HG03520 (cell line): ENCODE measurements around the gene ARID3A.
A peak's percentile ranks its signal among the peaks of the same experiment; 100 is the strongest.

ENCODE experiments used
- ATAC-seq: cut with Tn5 transposase; IDR thresholded peaks from one replicate; pipeline ENCODE4 v1.9.1; 2021; ENCODE audit warnings: mild to moderate bottlenecking, moderate library complexity; ENCODE audit not compliant: unreplicated experiment

ARID3A gene

GRCh38 chr19:960601-960938, 34.7 kb downstream of the ARID3A start:
- ATAC-seq, result no peak

DNA sequence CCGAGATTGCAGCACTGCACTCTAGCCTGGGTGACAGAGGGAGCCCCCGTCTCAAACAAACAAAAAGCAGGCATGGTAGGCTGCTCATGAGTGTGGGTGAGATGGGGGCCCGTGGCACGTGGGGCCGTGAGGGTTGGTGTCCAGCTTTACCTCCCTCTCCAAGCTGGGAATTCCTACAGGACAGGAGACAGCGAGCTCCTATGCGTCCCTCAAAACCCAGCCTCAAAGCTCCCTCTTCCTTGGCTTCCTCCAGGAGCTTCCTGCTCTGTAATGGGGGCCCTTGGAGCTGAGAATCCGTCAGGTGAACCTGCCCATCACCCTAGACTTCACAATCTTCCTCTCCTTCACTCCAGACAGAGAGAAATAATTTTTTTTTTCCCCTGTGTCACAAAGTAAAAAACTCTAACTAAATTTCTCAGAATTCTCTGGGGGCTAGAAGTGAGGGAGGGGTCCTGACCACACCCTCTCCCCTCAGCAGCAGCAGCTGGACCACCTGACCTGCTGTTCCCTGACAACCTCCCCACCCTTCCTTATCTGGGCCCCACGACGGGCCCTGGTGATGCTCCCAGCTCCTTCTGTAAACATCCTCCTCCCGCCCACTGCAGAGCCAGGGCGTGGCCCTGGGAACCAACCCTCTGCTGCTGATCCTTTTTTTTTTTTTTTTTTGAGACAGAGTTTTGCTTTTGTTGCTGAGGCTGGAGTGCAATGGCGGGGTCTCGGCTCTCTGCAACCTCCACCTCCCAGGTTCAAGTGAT, 36.2 kb downstream of the ARID3A start:
- no peak for ATAC-seq

DNA sequence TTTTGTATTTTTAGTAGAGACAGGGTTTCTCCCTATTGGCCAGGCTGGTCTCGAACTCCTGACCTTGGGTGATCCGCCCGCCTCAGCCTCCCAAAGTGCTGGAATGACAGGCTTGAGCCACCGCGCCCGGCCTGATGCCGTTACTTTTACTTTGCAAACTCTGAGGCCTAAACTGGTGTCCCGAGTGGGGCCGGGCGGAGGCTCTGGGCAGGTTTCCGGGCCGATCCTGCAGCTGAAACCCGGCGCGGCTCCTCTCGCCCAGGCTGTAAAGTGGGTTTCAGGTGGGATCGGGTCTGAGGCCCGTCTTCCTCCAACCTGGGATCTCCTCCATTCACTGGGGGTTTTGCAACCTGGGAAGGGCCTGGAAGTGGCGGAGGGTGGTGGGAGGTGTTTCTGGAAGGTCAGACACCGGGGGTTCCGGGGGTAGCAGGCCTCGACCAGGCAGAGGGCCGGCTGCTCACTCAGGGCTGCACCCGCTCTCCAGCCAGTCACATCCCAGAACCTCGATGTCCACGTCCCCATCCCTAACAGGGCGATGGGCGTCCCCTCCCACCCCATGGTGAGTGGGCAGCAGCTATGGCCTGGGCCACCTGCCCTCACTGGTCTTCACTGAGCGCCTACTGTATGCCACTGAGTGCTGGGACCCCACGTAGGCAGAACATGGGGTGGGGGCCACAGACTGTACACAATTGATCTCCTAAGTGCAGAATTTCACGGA, 37.0 kb downstream of the ARID3A start:
- ATAC-seq, result no peak

DNA sequence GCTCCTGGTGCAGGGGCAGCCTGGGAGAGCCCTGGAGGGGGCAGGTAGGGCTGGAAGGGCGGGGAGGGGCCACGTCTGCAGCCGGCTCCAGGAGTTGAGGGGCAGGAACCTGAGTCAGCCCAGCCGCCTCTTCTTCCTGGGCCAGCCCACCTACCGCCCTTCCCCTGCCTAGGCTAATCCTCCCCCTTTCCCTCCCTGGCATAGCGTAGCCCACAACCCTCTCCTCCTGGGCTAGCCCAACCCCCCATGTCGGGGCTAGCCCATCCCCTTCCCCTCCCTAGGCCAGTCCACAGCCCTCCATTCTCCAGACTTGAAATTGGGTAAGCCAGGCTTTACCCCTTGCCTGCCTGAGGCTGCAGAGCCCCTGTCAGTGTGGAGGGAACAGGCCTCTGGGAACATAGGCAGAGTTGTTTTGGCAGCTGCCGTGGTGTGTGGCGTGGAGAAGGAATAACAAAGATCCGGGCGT, 37.7 kb downstream of the ARID3A start:
- ATAC-seq, result no peak

DNA sequence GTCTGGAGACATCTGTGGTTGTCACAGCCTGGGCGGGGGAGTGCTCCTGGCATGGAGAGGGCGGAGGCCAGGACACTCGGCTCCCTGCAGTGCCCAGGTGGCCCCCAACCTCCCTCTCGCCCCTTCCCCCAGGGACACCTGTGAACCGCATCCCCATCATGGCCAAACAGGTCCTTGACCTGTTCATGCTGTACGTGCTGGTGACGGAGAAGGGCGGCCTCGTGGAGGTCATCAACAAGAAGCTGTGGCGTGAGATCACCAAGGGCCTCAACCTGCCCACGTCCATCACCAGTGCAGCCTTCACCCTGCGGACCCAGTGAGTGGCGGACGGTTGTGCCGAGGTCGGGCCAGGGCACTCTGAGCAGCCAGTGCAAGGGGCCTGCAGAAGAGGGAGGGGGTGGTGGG, 38.3 kb downstream of the ARID3A start:
- no peak for ATAC-seq

DNA sequence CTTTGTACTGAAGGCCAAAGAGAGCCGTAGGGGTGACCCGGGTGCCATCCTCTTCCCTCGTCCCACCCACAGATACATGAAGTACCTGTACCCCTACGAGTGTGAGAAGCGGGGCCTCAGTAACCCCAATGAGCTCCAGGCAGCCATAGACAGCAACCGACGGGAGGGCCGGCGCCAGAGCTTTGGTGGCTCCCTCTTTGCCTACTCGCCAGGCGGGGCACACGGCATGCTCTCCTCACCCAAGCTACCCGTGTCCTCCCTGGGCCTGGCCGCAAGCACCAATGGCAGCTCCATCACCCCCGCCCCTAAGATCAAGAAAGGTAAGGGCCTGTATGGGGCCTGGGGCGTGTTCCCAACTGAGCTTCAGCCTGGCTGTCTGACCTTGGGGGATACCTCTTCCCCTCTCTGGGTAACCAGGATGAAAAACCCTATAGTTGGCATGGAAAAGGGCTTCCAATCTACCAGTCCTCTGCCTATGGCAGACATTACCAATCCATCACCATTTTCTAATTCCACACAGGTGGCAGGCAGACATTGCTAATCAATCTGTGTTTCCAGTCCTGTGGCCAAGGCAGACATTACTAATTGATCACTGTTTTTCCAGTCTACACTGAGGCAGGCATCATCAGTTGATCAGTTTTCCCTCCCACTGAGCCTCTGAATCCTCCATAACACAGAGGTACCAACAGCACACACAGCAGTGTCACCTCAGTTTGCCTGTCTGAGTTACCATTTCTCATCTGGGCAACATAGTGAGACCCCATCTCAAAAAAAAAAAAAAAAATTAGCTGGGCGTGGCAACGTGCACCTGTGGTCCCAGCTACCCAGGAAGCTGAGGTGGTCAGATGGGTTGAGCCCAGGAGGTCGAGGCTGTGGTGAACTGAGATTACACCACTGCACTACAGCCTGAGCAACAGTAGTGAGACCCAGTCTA, 39.2 kb downstream of the ARID3A start:
- ATAC-seq, result no peak

DNA sequence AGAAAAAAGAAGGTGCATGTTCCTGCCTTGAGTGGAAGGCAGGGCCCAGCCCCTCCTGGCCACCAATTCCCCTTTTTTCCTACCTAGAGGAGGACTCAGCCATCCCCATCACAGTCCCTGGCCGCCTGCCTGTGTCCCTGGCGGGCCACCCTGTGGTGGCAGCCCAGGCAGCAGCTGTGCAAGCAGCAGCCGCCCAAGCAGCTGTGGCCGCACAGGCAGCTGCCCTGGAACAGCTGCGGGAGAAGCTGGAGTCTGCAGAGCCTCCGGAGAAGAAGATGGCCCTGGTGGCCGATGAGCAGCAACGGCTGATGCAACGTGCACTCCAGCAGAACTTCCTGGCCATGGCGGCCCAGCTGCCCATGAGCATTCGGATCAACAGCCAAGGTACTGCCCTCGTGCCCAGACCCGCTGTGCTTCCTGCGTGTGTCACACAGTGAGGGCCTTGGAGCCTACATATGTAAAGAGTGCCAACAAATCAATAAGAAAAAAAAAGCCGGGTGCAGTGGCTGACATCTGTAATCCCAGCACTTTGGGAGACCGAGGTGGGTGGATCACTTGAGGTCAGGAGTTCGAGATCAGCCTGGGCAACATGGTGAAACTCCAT, 40.8 kb downstream of the ARID3A start:
- no peak for ATAC-seq

GRCh38 chr19:970695-971094, 44.9 kb downstream of the ARID3A start:
- no peak for ATAC-seq

DNA sequence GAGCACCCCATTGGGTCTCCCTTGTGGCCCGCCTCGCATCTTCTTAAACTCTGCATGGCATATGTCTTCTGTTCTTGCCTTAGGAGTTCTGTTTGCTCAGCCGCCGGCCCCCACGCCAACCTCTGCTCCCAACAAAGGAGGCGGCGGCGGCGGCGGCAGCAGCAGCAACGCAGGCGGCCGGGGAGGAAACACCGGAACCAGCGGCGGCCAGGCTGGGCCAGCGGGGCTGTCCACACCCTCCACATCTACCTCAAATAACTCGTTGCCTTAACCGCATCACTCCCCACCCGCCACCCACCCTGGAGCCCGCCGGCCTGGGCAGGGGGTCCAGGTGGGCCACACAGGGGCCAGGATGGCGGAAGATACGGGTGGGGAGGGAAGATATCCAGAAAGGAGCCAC, 46.0 kb downstream of the ARID3A start:
- no peak for ATAC-seq

DNA sequence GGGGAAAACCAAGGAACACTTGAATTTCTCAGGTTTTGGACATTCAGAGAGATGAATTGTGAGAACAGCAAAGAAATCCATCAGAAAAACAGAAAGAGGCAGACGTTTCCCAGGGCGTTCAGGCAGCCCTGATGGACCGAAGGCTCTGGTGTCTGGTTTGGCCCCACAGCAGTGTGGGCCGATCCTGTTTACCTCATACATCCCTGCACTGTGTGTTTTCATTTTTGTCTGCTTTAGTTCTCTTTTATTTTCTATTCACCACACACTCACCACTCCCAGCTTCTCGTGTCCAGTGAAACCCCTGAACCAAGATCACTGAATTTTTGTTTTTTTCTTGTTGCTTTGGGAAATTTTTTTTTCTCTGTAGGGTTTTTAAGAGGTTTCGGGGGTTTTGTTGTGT, 46.4 kb downstream of the ARID3A start:
- no peak for ATAC-seq

DNA sequence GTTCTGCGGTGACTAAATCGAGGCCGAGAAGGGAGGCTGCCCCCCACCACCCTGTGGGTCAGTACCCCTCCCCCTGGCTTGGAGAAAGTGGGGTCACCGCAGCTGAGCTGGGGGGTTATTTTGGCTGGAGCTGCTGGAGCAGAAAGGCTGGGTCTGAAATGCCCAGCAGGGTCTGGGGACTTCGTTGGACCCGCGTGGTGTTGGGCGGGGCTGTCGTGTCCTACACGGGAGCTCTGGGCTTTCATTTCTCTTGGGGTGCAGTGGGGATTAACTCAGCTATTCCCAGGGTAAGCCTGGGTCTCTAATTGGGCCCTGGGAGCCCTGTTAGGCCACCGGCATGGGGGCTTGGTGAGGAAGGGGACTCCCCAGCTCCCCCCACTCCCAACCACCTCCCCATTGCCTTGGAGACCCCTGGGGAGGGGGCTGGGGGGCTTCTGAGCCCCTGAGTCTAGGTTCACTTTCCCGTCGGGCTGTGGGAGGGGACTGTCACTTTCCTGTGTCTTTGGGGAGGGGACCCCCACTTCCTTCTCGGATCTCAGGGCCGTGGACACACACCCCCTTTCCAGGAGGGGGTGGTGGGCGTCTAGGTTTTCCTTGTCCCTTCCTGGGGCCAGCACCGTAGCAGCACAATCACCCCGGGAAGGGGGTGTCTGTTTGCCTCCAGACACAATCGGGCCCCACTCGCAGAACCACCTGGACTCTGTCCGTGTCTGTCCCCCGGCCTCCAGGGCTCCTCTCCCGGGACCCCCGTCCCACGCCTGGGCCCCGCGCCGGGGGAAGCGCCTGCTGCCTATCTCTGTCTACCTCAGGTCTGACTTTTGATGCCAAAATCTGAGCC, 48.1 kb downstream of the ARID3A start:
- ATAC-seq, result no peak

- no peak for ATAC-seq
These were observed 48.9 kb downstream of the ARID3A start for GRCh38 chr19:974564-975257.

- no peak for ATAC-seq
These were observed 50.6 kb downstream of the ARID3A start for GRCh38 chr19:976476-976875.

DNA sequence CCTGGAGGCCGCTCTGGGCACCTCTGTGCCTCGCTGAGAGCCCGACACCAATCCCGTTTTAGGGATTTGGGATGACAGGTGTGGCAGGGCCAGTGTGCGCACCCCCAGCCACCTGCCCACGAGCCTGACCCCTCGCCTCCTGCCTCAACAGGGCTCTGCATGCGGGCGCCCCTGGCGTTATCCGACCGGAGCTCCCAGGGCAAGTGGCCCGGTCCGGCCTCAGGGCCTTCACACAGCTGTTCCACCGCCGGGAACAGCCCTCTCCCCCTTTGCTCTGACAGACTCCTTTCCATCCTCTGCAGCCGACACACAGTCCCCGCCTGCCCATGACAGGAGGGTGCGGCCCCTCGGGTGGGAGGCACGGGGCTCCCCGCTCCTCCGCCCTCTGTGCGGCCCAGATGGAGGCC, 51.2 kb downstream of the ARID3A start:
- ATAC-seq, result no peak

- no peak for ATAC-seq
These were observed 53.5 kb downstream of the ARID3A start for GRCh38 chr19:979318-979741.

DNA sequence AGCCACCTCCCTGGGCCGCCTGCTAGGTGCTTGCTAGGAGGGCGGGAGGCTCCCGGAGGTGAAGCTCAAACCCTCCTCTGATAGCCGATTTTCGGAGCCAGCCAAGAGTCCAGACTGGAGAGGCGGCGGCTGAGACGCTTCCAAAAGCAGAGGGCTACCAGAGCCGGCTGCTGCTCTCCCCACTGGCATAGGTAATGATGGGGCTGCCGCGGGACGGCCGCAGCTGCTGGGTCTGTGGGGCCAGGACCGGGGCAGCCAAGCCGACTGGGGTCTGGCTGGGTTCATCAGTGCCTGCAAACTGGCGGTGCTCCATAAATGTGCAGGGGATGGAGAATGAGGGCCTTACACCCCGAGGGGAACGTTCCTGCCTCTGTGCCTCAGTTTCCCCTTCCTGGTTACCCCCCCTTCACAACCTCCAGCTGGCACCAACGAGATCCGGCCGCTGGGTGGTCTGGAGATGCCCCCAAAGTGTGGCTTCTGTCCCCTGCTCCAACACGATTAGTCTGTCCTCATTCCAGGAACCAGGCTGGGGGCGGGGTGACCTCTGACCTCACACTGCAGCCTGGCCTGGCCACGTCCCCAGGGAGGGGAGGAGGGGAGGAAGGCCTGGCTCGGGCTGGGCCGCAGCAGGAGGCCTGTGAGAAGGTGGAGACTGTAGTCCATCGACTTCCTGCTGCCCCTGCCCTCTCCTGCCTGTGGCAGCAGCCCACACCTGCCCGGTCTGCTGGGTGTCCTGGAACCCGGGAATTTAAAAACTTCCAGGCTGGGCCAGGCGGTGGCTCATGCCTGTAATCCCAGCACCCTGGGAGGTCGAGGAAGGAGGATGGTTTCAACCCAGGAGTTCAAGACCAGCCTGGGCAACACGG, 54.5 kb downstream of the ARID3A start:
- no peak for ATAC-seq

GRCh38 chr19:982567-983170, 56.8 kb downstream of the ARID3A start:
- peak; percentile 42 for ATAC-seq
